Heart left ventricle (tissue), 16 donors: ENCODE data around the gene RGS18. TPM values are rescaled to one million over a fixed set of nuclear protein-coding genes. Genes with fewer than 3 reads are reported as not detected.

ENCODE experiments used
- ATAC-seq, 4 donors: fragments of 200-7000 bp; cut with Tn5 transposase; one replicate each; pipeline ENCODE4 v1.9.1; 2020 to 2022; ENCODE audit warnings: moderate library complexity in 4 of 4, mild to moderate bottlenecking in 3 of 4, moderate number of reproducible peaks in 1 of 4
- DNase-seq, 5 donors: peaks; one replicate each; pipeline ENCODE4 v3.0.0-alpha.2; 2020
- H3K27ac ChIP-seq, 12 donors: fragments of 200-600 bp; sonication (generic) in 4 of 12; one replicate each; pipeline versions ENCODE4 v1.5.0 to v1.8.0; 2016 to 2022; ENCODE audit warnings: mild to moderate bottlenecking in 2 of 12
- H3K27me3 ChIP-seq, 9 donors: fragments of 200-600 bp; sonication (generic) in 2 of 9; one replicate each; pipeline versions ENCODE4 v1.5.1 to v1.8.0; 2016 to 2022; ENCODE audit warnings: mild to moderate bottlenecking in 3 of 9
- H3K36me3 ChIP-seq, 9 donors: fragments of 200-600 bp; sonication (generic) in 2 of 9; one replicate each; pipeline versions ENCODE4 v1.5.0 to v1.8.0; 2018 to 2022; ENCODE audit warnings: mild to moderate bottlenecking in 2 of 9
- H3K4me1 ChIP-seq, 12 donors: fragments of 200-600 bp; sonication (generic) in 4 of 12; one replicate each; pipeline versions ENCODE4 v1.5.0 to v1.8.0; 2016 to 2022; ENCODE audit warnings: mild to moderate bottlenecking in 3 of 12
- H3K4me3 ChIP-seq, 12 donors: fragments of 200-600 bp; sonication (generic) in 4 of 12; one replicate each; pipeline versions ENCODE4 v1.5.0 to v1.8.0; 2017 to 2022; ENCODE audit warnings: mild to moderate bottlenecking in 9 of 12, moderate library complexity in 4 of 12
- H3K9me3 ChIP-seq, 12 donors: fragments of 200-600 bp; sonication (generic) in 4 of 12; one replicate each; pipeline versions ENCODE4 v1.5.0 to v1.8.0; 2016 to 2022; ENCODE audit warnings: mild to moderate bottlenecking in 1 of 12
- CTCF ChIP-seq, 12 donors: fragments of 200-600 bp; sonication (generic) in 4 of 12; IDR thresholded peaks; one replicate each; pipeline versions ENCODE4 v1.5.0 to v1.8.0; 2018 to 2022; ENCODE audit warnings: antibody characterized with exemption in 12 of 12, mild to moderate bottlenecking in 5 of 12
- POLR2A ChIP-seq, 2 donors: fragments of 450-650 bp; IDR thresholded peaks; one replicate each; pipeline ENCODE4 v1.6.1; 2017; ENCODE audit warnings: antibody characterized with exemption in 2 of 2, mild to moderate bottlenecking in 2 of 2, moderate library complexity in 2 of 2
- WGBS, 4 donors: extraction: QIAGEN DNeasy Blood & Tissue Kit in 2 of 4; methylation state at CpG; one replicate each; pipeline versions ENCODE4 v1.1.5 to v1.1.7; 2013 to 2018; 5-methylcytosine and 5-hydroxymethylcytosine counted together
- intact Hi-C, 10 donors: fragments of 100-400 bp; cut with DNase I; formaldehyde crosslinking; loops; one replicate each; pipeline versions ENCODE4 v1.11.1 to v1.14.2; 2022
- polyA plus RNA-seq, 2 donors: library from polyadenylated mRNA; stranded (reverse); fragments of 200-250 nt; gene quantifications; one replicate each; pipeline ENCODE4 v1.2.3, GENCODE V29; 2013
- total RNA-seq, 9 donors: library from RNA; depleted of rRNA in 2 of 9; stranded (reverse); fragments of >200 nt in 2 of 9; fragmentation: NEBNext Ultra II Directional in 3 of 9; extraction: Animal tissue kit (Norgen Biotek cat#: 25700) in 3 of 9; gene quantifications; one replicate each; pipeline versions ENCODE4 v1.1.0 to v1.2.4, GENCODE V29; 2016 to 2023
- donor health status: ischemic (EF 13 %, LVEDD 7.1; RV severe dilation, severe dysfunction).
- donor health status: healthy with polysubstance abuse.
- donor health status: DM: no; HTN: yes; CAD: no.
- donor health status: DM: no; HTN: no; CAD: no.
- donor health status: ischemic (EF 25% LVEDD 6.9; RV normal size, moderate dysfunction).
- donor health status: ischemic (EF 25% LVEDD 5.7; RV mildly dilated, moderate dysfunction).
- donor health status: healthy.
- donor health status: DM: yes; HTN: yes; CAD: no.
- donor health status: ischemic (EF 35%, LVEDD 5.7; RV mildly dilated, moderate dysfunction).
- donor health status: nonischemic (EF 11% LVEDD 7.7; RV severe dilation, severe dysfunction).
- donor health status: DM: yes; HTN: yes; CAD: no.
- donor health status: PGD.
- donor health status: ischemic (EF 29% LVEDD 5.4; RV normal size, mild dysfunction).
- donor health status: nonischemic (EF 23%, LVEDD 6.1; RV moderate dilation, normal function).

Gene RGS18
- total and polyA plus RNA-seq, 11 donors, result 0.22 to 5.4 (median 0.69) TPM

GRCh38 chr1:192183788-192184187 is 25.5 kb downstream of the RGS18 start:
- H3K27me3 ChIP-seq, result no peaks in the 10 kb centered on the region
- H3K4me1 ChIP-seq, result no peaks in the 10 kb centered on the region
- no peak for DNase-seq
- H3K27ac ChIP-seq, result no peak overlapping the region
- no peaks in the 10 kb centered on the region for H3K36me3 ChIP-seq
- intact Hi-C loops, result no loop called here
- TF ChIP-seq POLR2A (IDR thresholded peaks at IDR 0.05), result no peak
- TF ChIP-seq CTCF (IDR thresholded peaks at IDR 0.05), result no peak
- H3K9me3 ChIP-seq, result no peaks in the 10 kb centered on the region
- no peak for ATAC-seq
- 68 to 94% (median 79%) methylated on average over 1 of the region's 1 CpG for WGBS, 4 donors
- no peak overlapping the region for H3K4me3 ChIP-seq

DNA sequence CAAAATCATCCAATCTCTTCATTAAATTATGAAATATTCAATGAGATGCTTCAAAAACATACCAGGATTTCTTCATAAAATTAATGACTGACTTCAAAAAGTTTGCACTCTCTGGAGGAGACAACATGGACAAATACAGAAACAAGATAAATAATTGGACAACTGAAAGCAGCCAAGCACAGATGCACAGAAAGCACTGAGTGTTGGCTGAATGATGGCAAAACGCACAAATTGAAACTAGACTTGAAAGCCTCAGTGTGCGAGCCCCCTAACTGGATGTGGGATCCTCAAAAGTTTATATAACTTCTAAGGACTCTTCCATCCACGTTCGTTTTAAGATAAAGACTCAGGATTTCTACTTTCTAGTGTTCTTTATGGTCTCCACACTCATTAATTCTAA is 27.9 kb downstream of the RGS18 start:
- 69 to 80% (median 76%) methylated on average over 4 of the region's 4 CpGs for WGBS, 4 donors
- H3K36me3 ChIP-seq, result no peaks in the 10 kb centered on the region
- no peaks in the 10 kb centered on the region for H3K9me3 ChIP-seq
- H3K4me1 ChIP-seq, result no peaks in the 10 kb centered on the region
- H3K27me3 ChIP-seq, result no peaks in the 10 kb centered on the region
- intact Hi-C loops, result no loop called here
- no peak for DNase-seq
- TF ChIP-seq POLR2A (IDR thresholded peaks at IDR 0.05) (no peak), CTCF (IDR thresholded peaks at IDR 0.05) (no peak)
- H3K4me3 ChIP-seq, result no peak overlapping the region
- H3K27ac ChIP-seq, result no peak overlapping the region
- ATAC-seq, result no peak

- H3K27ac ChIP-seq, result no peak overlapping the region
- no peaks in the 10 kb centered on the region for H3K4me1 ChIP-seq
- H3K27me3 ChIP-seq, result no peaks in the 10 kb centered on the region
- ATAC-seq (no peak), DNase-seq (no peak)
- TF ChIP-seq POLR2A (IDR thresholded peaks at IDR 0.05) (no peak), CTCF (IDR thresholded peaks at IDR 0.05) (no peak)
- 72 to 85% (median 78%) methylated on average over 2 of the region's 2 CpGs for WGBS, 4 donors
- H3K9me3 ChIP-seq, result no peaks in the 10 kb centered on the region
- no peaks in the 10 kb centered on the region for H3K36me3 ChIP-seq
- H3K4me3 ChIP-seq, result no peak overlapping the region
- intact Hi-C loops, result no loop called here
Measured at GRCh38 chr1:192190066-192190465, 31.8 kb downstream of the RGS18 start.

- intact Hi-C loops, result no loop called here
- WGBS, 4 donors, result 91 to 94% (median 93%) methylated on average over 5 of the region's 5 CpGs
Measured at GRCh38 chr1:192201303-192201702, 43.0 kb downstream of the RGS18 start.

More at GRCh38 chr1:192201303-192201702, 43.0 kb downstream of the RGS18 start:
- no peaks in the 10 kb centered on the region for H3K27me3 ChIP-seq
- DNase-seq, result peak in 1 of 5 donors; percentile 21
- peaks cover 0 to 14% (median 0%) of the 10 kb centered on the region in 12 donors for H3K9me3 ChIP-seq
- no peaks in the 10 kb centered on the region for H3K36me3 ChIP-seq
- no peak overlapping the region for H3K27ac ChIP-seq
- H3K4me1 ChIP-seq, result no peaks in the 10 kb centered on the region
- no peak overlapping the region for H3K4me3 ChIP-seq
- no peak for ATAC-seq
- TF ChIP-seq POLR2A (IDR thresholded peaks at IDR 0.05) (no peak), CTCF (IDR thresholded peaks at IDR 0.05) (no peak)
